Right renal cortex interstitium (tissue), 3 donors: ENCODE measurements around the gene TMEM170A. TPM values are rescaled to one million over a fixed set of nuclear protein-coding genes. Genes with fewer than 3 reads are reported as not detected.
"Not testable (repeated sequence)": the region's sequence is repeated elsewhere in the genome, so short reads cannot be mapped to it uniquely, and the experiment has no call there.

Source experiments
- DNase-seq, 3 donors: peaks; one replicate each; pipeline ENCODE4 v3.0.0-alpha.2; 2013; ENCODE audit warnings: low read depth in 3 of 3, low spot score in 2 of 3
- polyA plus RNA-seq, 3 donors: library from polyadenylated mRNA; unstranded; fragments of 120-200 nt; gene quantifications; one replicate each; pipeline ENCODE4 v1.2.1, GENCODE V29; 2013; ENCODE audit not compliant: insufficient read length in 3 of 3

TMEM170A gene
- polyA plus RNA-seq, 3 donors: 37.4 to 39.8 (median 39.0) TPM

- DNase-seq: no peak
Observed at GRCh38 chr16:75456971-75457370, 7.5 kb downstream of the TMEM170A start.

GRCh38 chr16:75456486-75456885, 8.0 kb downstream of the TMEM170A start:
- DNase-seq: not testable (repeated sequence)

- no peak for DNase-seq
Observed at GRCh38 chr16:75455677-75456076, 8.8 kb downstream of the TMEM170A start.

- no peak for DNase-seq
Observed at GRCh38 chr16:75452464-75453190, 11.9 kb downstream of the TMEM170A start.

DNA sequence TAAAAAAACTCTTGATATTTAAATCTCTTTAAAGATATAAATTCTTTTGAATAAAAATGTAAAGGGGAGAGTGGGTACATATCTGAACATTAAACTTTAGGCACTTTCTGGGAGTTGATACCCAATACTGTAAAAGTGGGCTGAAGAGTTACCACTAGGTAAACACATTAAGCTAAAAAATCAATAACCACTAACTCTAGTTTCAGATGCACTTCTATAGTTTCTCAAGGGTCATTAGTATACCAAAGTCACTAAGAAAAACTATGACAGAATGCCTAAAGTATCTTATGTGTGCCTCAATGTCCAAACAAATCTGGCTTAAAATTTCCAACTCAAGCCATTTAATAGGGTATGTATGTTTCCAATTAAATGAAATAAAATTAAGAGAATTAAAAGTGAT, 18.1 kb downstream of the TMEM170A start:
- no peak for DNase-seq

- DNase-seq: no peak
Observed at GRCh38 chr16:75445298-75445697, 19.2 kb downstream of the TMEM170A start.

DNA sequence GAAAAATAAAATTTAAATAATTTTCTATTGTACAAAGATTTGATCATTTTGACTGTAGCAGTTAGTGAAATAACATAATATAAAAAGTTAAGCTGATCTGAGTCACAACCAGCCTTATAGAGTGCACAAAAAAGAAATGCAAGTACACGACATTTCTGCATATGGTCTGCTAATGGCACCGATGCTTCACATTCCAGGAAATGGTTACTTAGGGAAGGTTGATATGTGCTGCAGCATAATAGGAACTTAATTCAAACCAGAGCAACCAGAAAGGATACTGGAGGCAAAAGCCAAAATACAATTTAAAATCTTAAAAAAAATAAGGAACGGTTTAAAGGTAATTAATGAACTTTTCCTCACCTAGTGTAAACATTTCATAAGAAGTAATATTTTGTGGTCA, 21.2 kb downstream of the TMEM170A start:
- no peak for DNase-seq

DNA sequence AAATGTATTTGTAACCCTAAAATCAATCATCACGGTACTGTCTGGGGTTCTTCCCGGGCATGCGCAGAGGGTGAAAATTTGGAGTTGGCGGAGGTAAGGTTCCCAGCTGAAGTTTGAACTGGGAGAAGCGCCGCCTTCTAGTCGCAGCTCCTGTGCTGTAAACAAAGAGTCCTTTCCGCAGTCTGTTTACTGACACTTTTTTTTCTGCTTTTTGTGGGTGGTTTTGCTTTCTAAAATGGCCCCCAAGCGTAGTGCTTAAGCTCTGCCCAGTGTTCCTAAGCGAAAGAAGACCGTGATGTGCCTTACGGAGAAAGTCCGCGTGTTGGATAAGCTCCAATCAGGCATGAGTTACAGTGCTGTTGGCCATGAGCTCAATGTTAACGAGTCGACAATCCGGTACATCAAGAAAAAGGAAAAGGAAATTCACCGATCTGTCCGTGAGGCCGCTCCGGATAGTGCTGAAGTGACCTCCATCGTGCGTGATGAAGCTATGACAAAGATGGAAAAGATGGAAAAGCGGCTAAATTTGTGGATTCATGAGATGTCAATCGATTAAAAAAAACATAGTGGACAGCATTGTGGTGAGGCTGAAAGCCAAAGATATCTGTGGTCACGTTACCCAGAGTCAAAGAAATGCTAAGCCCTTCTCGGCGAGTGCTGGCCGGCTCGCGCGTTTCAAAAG, 30.6 kb downstream of the TMEM170A start:
- peak; percentile 88 to 91 (median 89) for DNase-seq

- DNase-seq: peak; percentile 88 to 93 (median 93)
Observed at GRCh38 chr16:75432828-75433731, 31.4 kb downstream of the TMEM170A start, which contains the start of gene CFDP1. Gene CFDP1 (minus strand): TSS chr16:75433503. CDS start chr16:75433352, 151 bp downstream.

- no peak for DNase-seq
Observed at GRCh38 chr16:75429621-75430403, 34.7 kb downstream of the TMEM170A start.

DNA sequence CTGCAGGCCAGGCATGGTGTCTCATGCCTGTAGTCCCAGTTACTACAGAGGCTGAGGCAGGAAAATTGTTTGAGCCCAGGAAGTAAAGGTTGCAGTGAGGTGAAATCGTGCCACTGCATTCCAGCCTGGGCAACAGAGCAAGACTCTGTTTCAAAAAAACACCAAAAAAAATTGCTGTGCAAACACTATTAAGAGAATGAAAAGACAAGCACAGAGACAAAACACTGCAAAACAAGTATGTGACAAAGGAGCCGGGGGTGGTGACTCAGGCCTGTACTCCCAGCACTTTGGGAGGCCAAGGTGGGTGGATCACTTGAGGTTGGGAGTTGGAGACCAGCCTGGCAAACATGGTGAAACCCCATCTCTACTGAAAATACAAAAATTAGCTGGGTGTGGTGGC, 38.0 kb downstream of the TMEM170A start:
- DNase-seq: not testable (repeated sequence)

GRCh38 chr16:75424105-75424762, 40.3 kb downstream of the TMEM170A start:
- DNase-seq: not testable (repeated sequence)

- DNase-seq: no peak
Observed at GRCh38 chr16:75423723-75424104, 40.8 kb downstream of the TMEM170A start.

DNA sequence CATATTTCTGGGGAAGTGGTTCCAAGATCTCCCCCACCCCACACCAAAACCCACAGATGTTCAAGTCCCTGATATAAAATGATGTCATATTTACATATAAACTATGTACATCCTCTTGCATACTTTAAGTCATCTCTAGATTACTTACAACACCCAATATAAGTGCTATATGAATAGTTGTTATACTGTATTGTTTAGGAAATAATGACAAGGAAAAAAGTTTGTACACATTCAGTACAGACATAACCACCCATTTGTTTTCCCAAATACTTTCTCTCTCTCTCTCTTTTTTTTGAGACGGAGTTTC, 42.7 kb downstream of the TMEM170A start:
- no peak for DNase-seq

- peak in 1 of 3 donors; percentile 54 for DNase-seq
Observed at GRCh38 chr16:75420987-75421819, 43.3 kb downstream of the TMEM170A start.

DNA sequence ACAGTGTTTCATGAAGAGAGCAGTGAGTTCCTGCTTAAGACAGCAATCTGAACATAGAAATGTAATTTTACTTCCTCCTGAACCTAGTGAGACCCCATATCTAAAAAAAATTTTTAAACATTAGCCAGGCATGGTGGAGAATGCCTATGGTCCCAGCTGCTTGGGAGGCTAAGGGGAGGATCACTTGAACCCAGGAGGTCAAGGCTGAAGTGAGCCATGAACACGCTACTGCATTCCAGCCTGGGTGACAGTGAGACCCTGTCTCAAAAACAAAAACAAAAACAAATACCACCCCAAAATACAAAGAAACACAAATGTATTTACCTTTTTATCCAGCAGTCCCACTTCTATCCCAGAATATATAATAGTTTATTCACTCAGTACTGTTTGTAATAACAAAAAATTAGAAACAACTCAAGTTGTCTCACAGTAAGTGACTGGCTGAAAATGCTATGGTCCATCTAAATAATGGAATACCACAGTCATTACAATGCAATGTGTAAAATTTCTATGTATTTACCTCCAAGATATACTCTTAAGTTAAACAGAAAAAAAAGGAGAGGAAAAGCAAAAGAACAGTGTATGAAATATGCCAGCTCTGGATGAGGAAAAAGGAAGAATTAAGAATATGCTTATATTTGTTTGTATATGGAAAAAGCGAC, 47.5 kb downstream of the TMEM170A start:
- no peak for DNase-seq

- no peak for DNase-seq
Observed at GRCh38 chr16:75415169-75415905, 49.2 kb downstream of the TMEM170A start.

DNA sequence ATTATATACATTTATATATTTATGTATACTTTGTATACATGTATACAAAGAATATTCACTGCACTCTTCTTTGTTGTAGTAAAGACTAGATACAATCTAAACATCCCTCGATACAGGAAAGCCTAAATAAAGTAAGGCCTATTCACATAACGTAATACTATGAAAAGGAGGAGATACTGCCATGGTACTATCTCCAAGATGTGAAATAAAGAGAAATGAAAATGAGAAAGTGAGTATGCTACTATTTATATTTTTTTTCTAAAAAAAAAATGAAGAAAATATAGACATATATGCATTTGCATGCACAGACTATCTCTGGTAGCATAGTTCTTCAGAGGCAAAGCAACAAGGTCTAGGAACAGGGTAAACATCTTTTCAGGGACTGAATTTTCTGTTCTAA, 50.5 kb downstream of the TMEM170A start:
- no peak for DNase-seq
